Mesenchymal stem cell (in vitro differentiated cells and primary cell): Measurements from ENCODE around the gene SLC35F4. TPM values are rescaled to one million over a fixed set of nuclear protein-coding genes. Genes with fewer than 3 reads are reported as not detected.
A peak's percentile ranks its signal among the peaks of the same experiment; 100 is the strongest.

Experiments used
- DNase-seq: peaks from one replicate; pipeline ENCODE4 v3.0.0-alpha.2; 2013
- H2AFZ ChIP-seq: one replicate; pipeline ENCODE4 v1.6.1; 2013; ENCODE audit warnings: low read depth, mild to moderate bottlenecking, control low read depth, inconsistent platforms, low read length, moderate library complexity
- H2AK5ac ChIP-seq: 2 replicates; pipeline ENCODE4 v1.6.1; 2013; ENCODE audit warnings: low read length, moderate library complexity, mild to moderate bottlenecking, inconsistent platforms; ENCODE audit not compliant: severe bottlenecking
- H2BK120ac ChIP-seq: one replicate; pipeline ENCODE4 v1.6.1; 2013; ENCODE audit warnings: low read depth, mild to moderate bottlenecking, inconsistent platforms, low read length, moderate library complexity
- H2BK12ac ChIP-seq, 2 experiments: one replicate each; pipeline ENCODE4 v1.6.1; 2013; ENCODE audit warnings: inconsistent platforms in 2 of 2, low read length in 2 of 2, mild to moderate bottlenecking in 2 of 2, moderate library complexity in 2 of 2, control low read depth in 1 of 2
- H2BK15ac ChIP-seq: one replicate; pipeline ENCODE4 v1.6.1; 2013; ENCODE audit warnings: mild to moderate bottlenecking, low read depth, inconsistent platforms; ENCODE audit not compliant: poor library complexity, severe bottlenecking
- H2BK5ac ChIP-seq: 2 replicates; pipeline ENCODE4 v1.6.1; 2013; ENCODE audit warnings: low read depth, mild to moderate bottlenecking, low read length, control low read depth, inconsistent platforms; ENCODE audit not compliant: poor library complexity, severe bottlenecking
- H3K14ac ChIP-seq, 2 experiments: one replicate each; pipeline ENCODE4 v1.6.1; 2013; ENCODE audit warnings: inconsistent platforms in 2 of 2, low read length in 2 of 2, control low read depth in 1 of 2, mild to moderate bottlenecking in 1 of 2, moderate library complexity in 1 of 2
- H3K18ac ChIP-seq, 2 experiments: one replicate each; pipeline ENCODE4 v1.6.1; 2013; ENCODE audit warnings: inconsistent platforms in 2 of 2, low read length in 2 of 2, control low read depth in 1 of 2, low read depth in 1 of 2, mild to moderate bottlenecking in 1 of 2
- H3K23ac ChIP-seq, 2 experiments: one replicate each; pipeline ENCODE4 v1.6.1; 2013; ENCODE audit warnings: inconsistent platforms in 2 of 2, low read length in 2 of 2, mild to moderate bottlenecking in 2 of 2, moderate library complexity in 2 of 2, control low read depth in 1 of 2
- H3K27ac ChIP-seq: 2 replicates; pipeline ENCODE4 v1.5.1; 2013; ENCODE audit warnings: mild to moderate bottlenecking, moderate library complexity, low read length, control low read depth, inconsistent platforms; ENCODE audit not compliant: poor library complexity, severe bottlenecking
- H3K27me3 ChIP-seq, 2 experiments: 2 replicates each; pipeline versions ENCODE4 v1.6.1 to v1.7.0; 2013; ENCODE audit warnings: low read length in 2 of 2, mild to moderate bottlenecking in 2 of 2, moderate library complexity in 2 of 2, control low read depth in 1 of 2, inconsistent platforms in 1 of 2; ENCODE audit not compliant: control insufficient read depth in 1 of 2, insufficient read depth in 1 of 2
- H3K36me3 ChIP-seq, 2 experiments: 2 replicates each; pipeline versions ENCODE4 v1.6.1 to v1.7.0; 2013; ENCODE audit warnings: low read length in 2 of 2, control low read depth in 1 of 2, inconsistent platforms in 1 of 2, low read depth in 1 of 2, mild to moderate bottlenecking in 1 of 2; ENCODE audit not compliant: insufficient read depth in 2 of 2, control insufficient read depth in 1 of 2
- H3K4ac ChIP-seq, 2 experiments: one replicate each; pipeline ENCODE4 v1.6.1; 2013; ENCODE audit warnings: inconsistent platforms in 2 of 2, low read length in 2 of 2, mild to moderate bottlenecking in 2 of 2, moderate library complexity in 2 of 2, control low read depth in 1 of 2, low read depth in 1 of 2
- H3K4me1 ChIP-seq: 2 replicates; pipeline ENCODE4 v1.6.1; 2013; ENCODE audit warnings: low read depth, low read length, control low read depth; ENCODE audit not compliant: control insufficient read depth, insufficient read depth
- H3K4me2 ChIP-seq: 2 replicates; pipeline ENCODE4 v1.6.1; 2013; ENCODE audit warnings: low read length, mild to moderate bottlenecking, inconsistent platforms; ENCODE audit not compliant: poor library complexity, severe bottlenecking
- H3K4me3 ChIP-seq, 2 experiments: 2 replicates each; pipeline versions ENCODE4 v1.5.1 to v1.7.0; 2013; ENCODE audit warnings: low read length in 2 of 2, mild to moderate bottlenecking in 2 of 2, control low read depth in 1 of 2, low read depth in 1 of 2; ENCODE audit not compliant: insufficient read depth in 1 of 2
- H3K79me1 ChIP-seq: replicated peaks from 2 replicates; pipeline ENCODE4 v1.6.1; 2013; ENCODE audit warnings: mild to moderate bottlenecking, control low read depth, low read length, inconsistent platforms; ENCODE audit not compliant: poor library complexity, severe bottlenecking
- H3K9ac ChIP-seq: 2 replicates; pipeline ENCODE4 v1.7.0; 2013; ENCODE audit warnings: mild to moderate bottlenecking, low read length, moderate library complexity
- H3K9me3 ChIP-seq: 2 replicates; pipeline ENCODE4 v1.7.0; 2013; ENCODE audit warnings: mild to moderate bottlenecking, low read length; ENCODE audit not compliant: control insufficient read depth
- H4K8ac ChIP-seq: one replicate; pipeline ENCODE4 v1.6.1; 2013; ENCODE audit warnings: inconsistent platforms, mild to moderate bottlenecking, low read length, moderate library complexity
- H4K91ac ChIP-seq: one replicate; pipeline ENCODE4 v1.6.1; 2013; ENCODE audit warnings: mild to moderate bottlenecking, low read length, inconsistent platforms
- WGBS: methylation state at CpG from one replicate; pipeline ENCODE4 v1.1.7; 2013; ENCODE audit warnings: mixed read lengths; 5-methylcytosine and 5-hydroxymethylcytosine counted together
- polyA plus RNA-seq, 2 experiments: library from polyadenylated mRNA; stranded (reverse); fragments of 200-250 nt; gene quantifications; one replicate each; pipeline ENCODE4 v1.2.3, GENCODE V29; 2013

The SLC35F4 gene
- not detected for polyA plus RNA-seq (2013, experiment 1 of 2)
- polyA plus RNA-seq (2013, experiment 2 of 2), result not detected

DNA sequence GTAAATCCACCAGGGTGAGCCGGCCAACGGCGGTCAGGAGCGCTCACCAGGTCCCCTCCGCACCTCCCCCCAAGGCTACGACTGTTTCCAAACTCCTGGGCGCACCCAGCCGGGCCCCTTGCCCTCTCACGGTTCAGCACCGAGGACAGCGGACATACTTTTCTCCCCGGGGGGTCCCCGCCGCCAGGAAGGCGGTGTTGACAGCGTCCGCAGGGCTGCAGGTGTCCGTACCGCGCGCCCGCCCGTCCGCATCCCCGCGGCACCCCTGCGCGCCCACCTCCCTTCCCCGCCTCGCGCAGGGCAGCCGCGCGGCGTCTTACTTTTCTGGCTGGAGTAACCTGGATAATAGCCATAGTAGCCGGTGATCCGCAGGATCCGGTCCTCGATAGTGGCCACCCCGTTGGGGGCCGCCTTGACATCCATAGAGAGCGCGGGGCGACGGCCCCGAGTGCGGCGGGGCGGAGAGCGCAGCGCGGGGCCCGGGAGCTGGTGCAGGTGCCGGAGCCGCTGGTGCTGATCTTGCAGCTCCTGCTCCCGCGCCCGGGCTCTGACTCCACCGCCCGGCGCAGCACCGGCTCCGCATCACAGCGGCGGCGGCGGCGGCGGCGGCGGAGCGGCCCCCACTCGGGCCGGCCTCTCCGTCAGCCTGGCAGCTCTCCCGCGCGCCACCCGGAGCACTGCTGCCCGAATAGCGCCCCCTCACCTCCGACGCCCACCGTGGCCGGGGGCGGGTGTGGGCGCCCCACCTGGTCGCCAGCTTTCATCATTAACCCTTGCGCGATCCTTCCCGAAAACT, at the start of gene SLC35F4:
TSS of gene SLC35F4 (minus strand) at position 690 of the 796 bp plus-strand sequence.
- no peak within 1 kb of the TSS for H2BK5ac ChIP-seq
- 3% methylated on average over 43 of the region's 91 CpGs for WGBS
- no peak within 1 kb of the TSS for H3K9ac ChIP-seq

GRCh38 chr14:57909626-57910025, 43.7 kb upstream of the SLC35F4 start:
- no peak overlapping the region for H3K4ac ChIP-seq
- H3K27ac ChIP-seq, result no peak overlapping the region
- no peak overlapping the region for H4K91ac ChIP-seq
- no peak for DNase-seq
- H3K4me1 ChIP-seq, result no peaks in the 10 kb centered on the region
- no peak overlapping the region for H2BK5ac ChIP-seq
- no peaks in the 10 kb centered on the region for H3K9me3 ChIP-seq
- H2AK5ac ChIP-seq, result no peak overlapping the region
- no peak overlapping the region for H3K18ac ChIP-seq
- no peaks in the 10 kb centered on the region for H3K79me1 ChIP-seq
- H3K9ac ChIP-seq, result no peak overlapping the region
- no peak overlapping the region for H3K14ac ChIP-seq
- H3K4me2 ChIP-seq, result no peak overlapping the region
- no peak overlapping the region for H2BK120ac ChIP-seq
- H2BK12ac ChIP-seq, result no peak overlapping the region
- H3K4me3 ChIP-seq, result no peak overlapping the region
- no peaks in the 10 kb centered on the region for H3K27me3 ChIP-seq
- no peak overlapping the region for H3K23ac ChIP-seq
- H2AFZ ChIP-seq, result no peak overlapping the region
- no peaks in the 10 kb centered on the region for H3K36me3 ChIP-seq
- no peak overlapping the region for H4K8ac ChIP-seq
- H2BK15ac ChIP-seq, result no peak overlapping the region

More for the DNA sequence above, at the start of gene SLC35F4:
- Histone ChIP-seq H2AFZ (no peak within 1 kb of the TSS), H3K23ac (no peak within 1 kb of the TSS), H4K8ac (no peak within 1 kb of the TSS), H3K14ac (no peak within 1 kb of the TSS), H3K27me3 (peaks cover 9 to 48% of the 10 kb centered on the region in 2 experiments), H3K4me1 (peaks cover 14% of the 10 kb centered on the region), H3K36me3 (no peaks in the 10 kb centered on the region), H3K18ac (no peak within 1 kb of the TSS), H4K91ac (peak within 1 kb of the TSS; percentile 39), H2AK5ac (no peak within 1 kb of the TSS), H3K4ac (no peak within 1 kb of the TSS), H2BK12ac (no peak within 1 kb of the TSS), H3K4me2 (peak within 1 kb of the TSS; percentile 97), H2BK15ac (no peak within 1 kb of the TSS), H3K79me1 (no peaks in the 10 kb centered on the region), H2BK120ac (no peak within 1 kb of the TSS), H3K27ac (no peak within 1 kb of the TSS), H3K4me3 (peak within 1 kb of the TSS; percentile 42 to 76), H3K9me3 (no peaks in the 10 kb centered on the region)
- no peak for DNase-seq

DNA sequence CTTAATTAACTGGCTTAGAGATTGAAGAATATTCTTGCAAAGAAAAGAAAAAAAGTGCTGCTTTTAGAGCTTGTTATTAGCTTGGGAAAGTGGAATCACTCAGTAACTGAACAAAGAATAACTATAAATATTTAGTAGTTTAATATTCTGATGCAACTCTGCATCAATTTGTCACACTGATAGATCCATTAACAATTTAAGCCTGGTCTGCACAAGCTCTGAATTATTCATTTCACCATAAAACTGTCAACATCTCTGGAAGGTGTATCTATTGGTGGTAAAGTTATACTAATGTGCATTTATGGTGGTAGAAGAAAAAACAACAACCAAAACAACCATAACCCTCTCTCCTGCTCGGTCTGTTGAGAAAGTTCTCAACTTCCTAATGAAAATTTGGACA, 38.1 kb upstream of the SLC35F4 start:
- Histone ChIP-seq H3K9ac (no peak overlapping the region), H3K27me3 (no peaks in the 10 kb centered on the region), H3K9me3 (no peaks in the 10 kb centered on the region), H2AK5ac (no peak overlapping the region), H3K79me1 (no peaks in the 10 kb centered on the region), H4K8ac (no peak overlapping the region), H3K4ac (no peak overlapping the region), H3K4me1 (no peaks in the 10 kb centered on the region), H2BK120ac (no peak overlapping the region), H2BK12ac (no peak overlapping the region), H2BK15ac (no peak overlapping the region), H3K36me3 (no peaks in the 10 kb centered on the region), H2BK5ac (no peak overlapping the region), H3K18ac (no peak overlapping the region), H3K23ac (no peak overlapping the region), H2AFZ (no peak overlapping the region), H3K27ac (no peak overlapping the region), H3K14ac (no peak overlapping the region), H3K4me2 (no peak overlapping the region), H4K91ac (no peak overlapping the region), H3K4me3 (no peak overlapping the region)
- WGBS, result no CpG with 5 or more reads among the region's 1 CpG
- no peak for DNase-seq

- no peak overlapping the region for H3K4me3 ChIP-seq
- no peak overlapping the region for H3K4me2 ChIP-seq
- H3K4me1 ChIP-seq, result no peaks in the 10 kb centered on the region
- H3K79me1 ChIP-seq, result no peaks in the 10 kb centered on the region
- H4K91ac ChIP-seq, result no peak overlapping the region
- no peak overlapping the region for H3K14ac ChIP-seq
- H2BK15ac ChIP-seq, result no peak overlapping the region
- WGBS, result 78% methylated on average over 5 of the region's 7 CpGs
- no peak overlapping the region for H3K9ac ChIP-seq
- no peak overlapping the region for H3K23ac ChIP-seq
- no peak overlapping the region for H2AFZ ChIP-seq
- no peak overlapping the region for H3K4ac ChIP-seq
- H3K27me3 ChIP-seq, result peaks cover 0 to 4% of the 10 kb centered on the region in 2 experiments
- no peak overlapping the region for H2BK120ac ChIP-seq
- no peak overlapping the region for H3K18ac ChIP-seq
- no peak overlapping the region for H2BK12ac ChIP-seq
- no peak overlapping the region for H3K27ac ChIP-seq
- H3K36me3 ChIP-seq, result no peaks in the 10 kb centered on the region
- no peak for DNase-seq
- no peaks in the 10 kb centered on the region for H3K9me3 ChIP-seq
- H4K8ac ChIP-seq, result no peak overlapping the region
- no peak overlapping the region for H2BK5ac ChIP-seq
- H2AK5ac ChIP-seq, result no peak overlapping the region
These were observed 33.1 kb upstream of the SLC35F4 start for GRCh38 chr14:57898837-57899572.
